ENCODE results near the gene LMNA.
"Not testable (repeated sequence)": the region's sequence is repeated elsewhere in the genome, so short reads cannot be mapped to it uniquely, and the experiment has no call there.

LMNA gene

DNA sequence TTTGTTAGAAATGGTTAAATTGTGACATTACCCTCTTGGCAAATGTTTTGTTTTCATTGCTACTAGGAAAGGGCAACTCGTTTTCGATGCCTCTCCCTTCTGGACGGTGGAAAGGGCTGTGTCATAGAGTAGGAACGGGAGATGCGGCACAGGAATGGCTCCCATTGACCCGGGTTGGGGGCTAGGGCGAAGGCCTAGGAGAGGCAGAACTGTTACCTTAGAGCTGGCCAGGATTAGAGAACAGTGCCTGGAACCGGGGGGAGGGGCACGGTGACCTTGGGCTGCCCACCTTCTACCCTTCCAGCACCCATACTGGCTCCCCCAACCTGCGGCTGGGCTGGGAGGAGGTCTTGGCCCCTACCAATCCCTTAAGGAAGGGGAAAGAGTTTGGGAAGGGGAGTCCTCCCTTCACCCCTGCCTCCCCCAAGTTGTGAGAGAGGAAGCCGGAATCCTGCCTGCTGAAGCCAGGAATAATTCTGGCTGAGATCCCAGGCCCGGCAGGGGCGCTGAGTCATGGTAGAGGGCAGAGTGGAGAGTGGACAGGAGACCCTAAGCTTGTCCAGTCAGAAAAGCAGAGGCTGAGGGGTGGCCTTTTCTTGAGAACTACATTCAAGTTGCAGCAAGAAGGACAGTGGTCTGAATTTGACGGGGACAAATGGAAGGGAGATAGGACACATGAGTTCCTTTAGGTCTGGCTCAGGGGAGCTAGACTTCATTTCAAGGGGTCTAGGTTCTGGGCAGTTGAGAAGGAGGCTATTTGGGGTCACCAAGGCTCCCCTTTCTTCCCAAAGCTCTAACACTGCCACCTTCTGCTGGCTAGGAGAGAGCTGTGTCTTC lies 8.2 kb downstream of the LMNA start:
- DNase-seq: no peak

DNA sequence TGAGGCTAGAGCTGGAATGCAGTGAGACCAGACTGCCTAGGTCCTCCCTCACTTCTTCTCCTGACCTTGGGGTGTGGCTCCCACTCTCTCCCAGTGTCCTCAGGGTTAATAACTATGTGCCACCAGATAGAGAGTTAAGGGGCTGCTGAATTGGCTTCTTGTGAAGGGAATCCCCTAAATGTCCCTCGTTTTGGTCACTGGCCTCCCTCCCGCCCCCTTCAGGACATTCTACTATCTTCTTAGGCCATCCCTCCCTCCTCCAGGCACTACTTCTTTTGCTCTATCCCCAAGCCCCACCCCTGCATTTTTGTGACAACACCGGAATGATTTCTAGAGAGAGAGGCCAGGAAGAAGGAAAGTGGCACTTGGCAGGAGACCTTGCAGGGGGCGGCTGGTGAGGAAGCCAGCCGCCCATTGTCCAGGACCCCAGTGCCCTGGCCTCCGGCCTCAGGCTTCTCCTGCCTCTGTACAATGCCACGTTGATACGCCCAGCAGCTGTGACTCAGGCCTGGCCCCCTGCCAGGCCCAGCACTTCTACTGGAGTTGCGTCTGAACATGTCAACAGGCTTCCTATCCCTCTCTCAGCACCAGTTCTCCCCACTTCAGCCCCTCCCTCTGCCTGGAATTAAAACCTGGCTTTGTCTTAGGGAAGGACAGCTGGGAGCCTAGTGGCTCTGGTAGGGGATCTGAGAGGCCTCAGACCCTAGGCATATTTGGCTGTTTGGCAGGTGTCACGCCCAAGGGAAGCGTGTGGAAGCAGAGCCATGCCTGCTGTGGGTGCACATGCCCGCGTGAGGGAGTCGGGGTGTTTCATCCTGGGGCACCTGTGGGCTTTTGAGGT lies 9.1 kb downstream of the LMNA start:
- peak; percentile 83 for DNase-seq

GRCh38 chr1:156124557-156125483 lies 10.3 kb downstream of the LMNA start:
- DNase-seq: no peak

DNA sequence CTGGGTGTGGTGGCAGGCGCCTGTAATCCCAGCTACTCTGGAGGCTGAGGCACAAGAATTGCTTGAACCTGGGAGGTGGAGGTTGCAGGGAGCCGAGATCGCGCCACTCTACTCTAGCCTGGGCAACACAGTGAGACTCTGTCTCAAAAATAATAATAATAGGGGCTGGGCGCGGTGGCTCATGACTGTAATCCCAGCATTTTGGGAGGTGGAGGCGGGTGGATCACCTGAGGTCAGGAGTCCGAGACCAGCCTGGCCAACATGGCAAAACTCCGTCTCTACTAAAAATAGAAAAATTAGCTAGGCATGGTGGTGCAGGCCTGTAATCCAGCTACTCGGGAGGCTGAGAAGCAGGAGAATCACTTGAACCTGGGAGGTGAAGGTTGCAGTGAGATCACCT lies 11.0 kb downstream of the LMNA start:
- not testable (repeated sequence) for DNase-seq

- DNase-seq: peak; percentile 83
Observed at GRCh38 chr1:156126043-156126629, 11.6 kb downstream of the LMNA start.

DNA sequence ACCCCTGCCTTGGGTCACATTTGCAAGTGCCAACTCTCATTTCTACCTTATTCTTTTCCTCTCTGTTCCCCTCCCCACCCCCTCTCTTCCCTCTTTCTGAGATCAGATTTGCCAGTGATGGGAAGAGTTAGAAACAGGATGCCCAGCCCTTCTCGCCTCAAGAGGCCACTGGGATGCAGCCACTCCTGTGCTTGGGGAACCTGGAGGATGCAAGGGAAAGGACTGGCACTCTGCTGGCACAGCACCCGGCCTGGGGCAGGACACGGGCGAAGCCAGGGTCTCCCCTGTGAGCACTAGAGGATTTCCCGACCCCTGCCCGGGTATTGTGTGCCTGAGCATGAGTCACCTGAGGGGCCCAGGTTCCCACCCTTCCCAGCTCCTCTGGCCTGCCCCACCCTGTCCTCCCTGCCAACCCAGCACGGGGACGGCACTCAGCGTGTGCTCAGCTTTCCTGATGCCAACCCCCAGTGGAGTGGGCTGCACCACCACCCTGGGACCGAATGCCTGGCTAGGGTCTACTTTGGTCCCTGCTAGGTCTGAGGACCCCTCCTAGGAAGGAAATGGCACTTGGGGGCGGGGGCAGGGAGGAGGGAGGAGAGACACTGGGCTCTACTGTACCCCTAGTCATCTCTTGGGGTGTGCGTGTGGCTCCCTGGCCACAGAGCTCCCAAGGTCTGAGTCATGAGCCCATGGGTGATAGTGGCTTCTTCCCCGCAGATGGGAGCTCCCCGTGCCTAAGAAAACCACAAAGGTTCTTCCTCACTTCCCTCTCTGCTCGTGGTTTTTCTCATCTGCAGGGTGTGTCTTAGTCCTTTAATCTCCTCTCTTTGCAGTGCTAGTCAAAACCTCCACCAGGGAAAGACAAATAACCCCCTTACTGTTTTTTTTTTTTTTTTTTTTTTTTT lies 12.4 kb downstream of the LMNA start:
- DNase-seq: peak; percentile 88

- no peak for DNase-seq
Observed at GRCh38 chr1:156128308-156128653, 13.8 kb downstream of the LMNA start.

- peak; percentile 58 for DNase-seq
Observed at GRCh38 chr1:156128654-156129597, 14.4 kb downstream of the LMNA start.

- DNase-seq: peak; percentile 95
Observed at GRCh38 chr1:156129687-156130577, 15.4 kb downstream of the LMNA start.

GRCh38 chr1:156130578-156130942 lies 16.0 kb downstream of the LMNA start:
- DNase-seq: no peak

GRCh38 chr1:156134716-156135435 lies 20.4 kb downstream of the LMNA start:
- no peak for DNase-seq

DNA sequence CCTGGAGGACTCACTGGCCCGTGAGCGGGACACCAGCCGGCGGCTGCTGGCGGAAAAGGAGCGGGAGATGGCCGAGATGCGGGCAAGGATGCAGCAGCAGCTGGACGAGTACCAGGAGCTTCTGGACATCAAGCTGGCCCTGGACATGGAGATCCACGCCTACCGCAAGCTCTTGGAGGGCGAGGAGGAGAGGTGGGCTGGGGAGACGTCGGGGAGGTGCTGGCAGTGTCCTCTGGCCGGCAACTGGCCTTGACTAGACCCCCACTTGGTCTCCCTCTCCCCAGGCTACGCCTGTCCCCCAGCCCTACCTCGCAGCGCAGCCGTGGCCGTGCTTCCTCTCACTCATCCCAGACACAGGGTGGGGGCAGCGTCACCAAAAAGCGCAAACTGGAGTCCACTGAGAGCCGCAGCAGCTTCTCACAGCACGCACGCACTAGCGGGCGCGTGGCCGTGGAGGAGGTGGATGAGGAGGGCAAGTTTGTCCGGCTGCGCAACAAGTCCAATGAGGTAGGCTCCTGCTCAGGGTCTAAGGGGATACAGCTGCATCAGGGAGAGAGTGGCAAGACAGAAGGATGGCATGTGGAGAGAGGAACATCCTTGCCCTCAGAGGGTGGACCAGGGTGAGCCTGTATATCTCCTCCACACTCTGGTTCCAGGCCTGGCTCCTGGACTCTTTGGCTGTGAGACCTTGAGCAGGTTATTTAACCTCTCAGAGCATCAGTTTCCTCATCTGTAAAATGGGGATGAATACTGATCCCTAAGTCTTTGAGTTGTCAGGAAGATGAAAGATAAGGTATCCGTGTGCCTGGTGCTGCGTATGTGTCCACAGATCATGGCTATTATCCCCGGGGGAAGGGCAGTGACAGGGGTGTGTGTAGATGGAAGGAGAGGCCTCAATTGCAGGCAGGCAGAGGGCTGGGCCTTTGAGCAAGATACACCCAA lies 21.7 kb downstream of the LMNA start:
- DNase-seq: no peak

GRCh38 chr1:156136970-156137483 lies 22.5 kb downstream of the LMNA start:
- no peak for DNase-seq

- DNase-seq: no peak
Observed at GRCh38 chr1:156138458-156138867, 24.0 kb downstream of the LMNA start.

DNA sequence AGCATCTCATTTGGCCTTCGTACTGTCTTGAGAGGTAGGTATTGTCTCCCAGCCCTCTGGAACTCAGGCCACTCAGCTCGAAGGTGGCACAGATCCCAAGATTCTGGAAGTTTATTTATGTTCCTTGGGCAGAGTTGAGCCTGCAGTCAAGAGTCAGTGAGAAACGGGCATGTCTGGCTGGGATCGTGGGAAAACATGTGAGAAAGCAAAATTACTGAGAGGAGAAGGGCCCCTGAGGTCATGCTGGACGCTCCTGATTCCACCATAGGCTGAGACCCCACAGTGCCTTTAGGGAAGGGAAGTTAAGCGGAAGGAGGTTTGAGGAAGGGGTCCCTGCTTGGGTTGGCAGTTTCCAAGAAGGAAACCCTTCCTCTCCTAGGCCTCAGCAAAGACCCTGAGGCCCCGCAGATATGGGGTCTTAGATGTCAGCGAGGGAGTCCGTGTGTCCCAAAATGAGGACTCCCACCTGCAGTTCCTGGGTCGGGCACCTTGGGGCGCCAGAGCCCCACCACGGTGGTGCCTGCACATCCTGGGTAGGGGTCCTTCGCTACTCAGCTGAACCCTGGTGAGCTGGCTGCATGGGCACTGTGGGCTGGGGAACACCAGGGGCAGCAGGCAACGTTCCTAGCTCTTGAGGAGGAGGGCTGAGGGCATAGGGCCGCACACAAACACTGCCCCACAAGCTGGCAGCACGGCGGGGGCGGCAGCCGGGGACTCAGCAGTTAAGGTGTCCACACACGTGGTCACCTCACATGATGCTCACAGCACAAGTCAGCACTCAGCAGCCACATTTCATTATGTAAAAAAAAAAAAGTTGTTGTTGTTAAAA lies 26.6 kb downstream of the LMNA start:
- peak; percentile 79 for DNase-seq

Measured in activated CD8-positive, alpha-beta memory T cell treated with anti-CD3 and anti-CD28 coated beads, Interleukin-2, amount 50 U/mL, for 48 hours (primary cell).